HepG2 (cell line): ENCODE results near the gene ABCB6. TPM values are rescaled to one million over a fixed set of nuclear protein-coding genes. Genes with fewer than 3 reads are reported as not detected.

Experiments used
- ARNT2 ChIP-seq: sonication (generic); formaldehyde crosslinking; IDR thresholded peaks from 2 replicates; pipeline ENCODE4 v1.8.0; 2022; ENCODE audit warnings: mild to moderate bottlenecking, low read depth, missing genetic modification reagents, moderate library complexity
- ELF4 ChIP-seq: sonication (generic); formaldehyde crosslinking; IDR thresholded peaks from 2 replicates; pipeline ENCODE4 v1.5.0; 2020; ENCODE audit warnings: missing genetic modification reagents, mild to moderate bottlenecking, moderate library complexity, borderline replicate concordance
- FOXK1 ChIP-seq: sonication (generic); formaldehyde crosslinking; IDR thresholded peaks from 2 replicates; pipeline ENCODE4 v1.4.0; 2020; ENCODE audit warnings: low read depth, missing genetic modification reagents, borderline replicate concordance
- HIVEP1 ChIP-seq: sonication (generic); formaldehyde crosslinking; IDR thresholded peaks from 2 replicates; pipeline ENCODE4 v1.4.0; 2020; ENCODE audit warnings: mild to moderate bottlenecking, missing genetic modification reagents
- HMGXB3 ChIP-seq: sonication (generic); formaldehyde crosslinking; IDR thresholded peaks from 2 replicates; pipeline ENCODE4 v1.4.0; 2020; ENCODE audit warnings: missing genetic modification reagents, borderline replicate concordance
- JARID2 ChIP-seq: sonication (generic); formaldehyde crosslinking; IDR thresholded peaks from 2 replicates; pipeline ENCODE4 v1.8.1; 2023; ENCODE audit warnings: missing genetic modification reagents, inconsistent platforms; ENCODE audit not compliant: insufficient replicate concordance
- MIER2 ChIP-seq: IDR thresholded peaks from 2 replicates; pipeline ENCODE4 v1.6.1; 2016; ENCODE audit warnings: missing biosample characterization, missing genetic modification reagents
- MTF1 ChIP-seq: sonication (generic); formaldehyde crosslinking; IDR thresholded peaks from 2 replicates; pipeline ENCODE4 v1.5.0; 2020; ENCODE audit warnings: missing genetic modification reagents
- NFKBIZ ChIP-seq: IDR thresholded peaks from 2 replicates; pipeline ENCODE4 v1.6.1; 2018; ENCODE audit warnings: missing genetic modification reagents, missing compliant biosample characterization
- PCBP1 ChIP-seq: fragments of 200-400 bp; formaldehyde crosslinking; IDR thresholded peaks from 2 replicates; pipeline ENCODE4 v1.6.1; 2017; ENCODE audit warnings: mild to moderate bottlenecking, low read depth, low read length, borderline replicate concordance
- TEAD2 ChIP-seq: sonication (generic); formaldehyde crosslinking; IDR thresholded peaks from 2 replicates; pipeline ENCODE4 v1.9.0; 2021; ENCODE audit warnings: missing genetic modification reagents
- THYN1 ChIP-seq: sonication (generic); formaldehyde crosslinking; IDR thresholded peaks from 2 replicates; pipeline ENCODE4 v1.8.1; 2023; ENCODE audit warnings: low read depth, mild to moderate bottlenecking, moderate library complexity, missing genetic modification reagents, borderline replicate concordance
- ZBTB38 ChIP-seq: sonication (generic); formaldehyde crosslinking; IDR thresholded peaks from 2 replicates; pipeline ENCODE4 v1.5.1; 2020; ENCODE audit warnings: mild to moderate bottlenecking, missing genetic modification reagents
- ZBTB7A ChIP-seq: sonication (generic); formaldehyde crosslinking; IDR thresholded peaks from 2 replicates; pipeline ENCODE4 v1.8.0; 2022; ENCODE audit warnings: mild to moderate bottlenecking, missing genetic modification reagents
- ZHX2 ChIP-seq, 2 experiments: sonication (generic) in 1 of 2; formaldehyde crosslinking in 1 of 2; IDR thresholded peaks; 2 replicates each; pipeline versions ENCODE4 v1.6.1 to v1.9.0; 2014 to 2022; ENCODE audit warnings: antibody characterized with exemption in 1 of 2, borderline replicate concordance in 1 of 2, inconsistent platforms in 1 of 2, low read depth in 1 of 2, missing genetic modification reagents in 1 of 2
- ZNF639 ChIP-seq: conservative IDR thresholded peaks from 2 replicates; pipeline ENCODE4 v1.6.1; 2018; ENCODE audit warnings: missing genetic modification reagents
- ZNF737 ChIP-seq: sonication (generic); formaldehyde crosslinking; IDR thresholded peaks from 2 replicates; pipeline ENCODE4 v1.5.0; 2020; ENCODE audit warnings: missing genetic modification reagents, mild to moderate bottlenecking, borderline replicate concordance
- polyA plus RNA-seq, 8 experiments: library from polyadenylated mRNA; depleted of rRNA in 3 of 8; stranded (reverse) in 7 of 8; unstranded in 1 of 8; fragments of >200 nt; fragmentation: Illumina TruSeq in 4 of 8; extraction: Trizol in 4 of 8; gene quantifications; 2 replicates each; pipeline versions ENCODE4 v1.2.1 to v1.2.3, GENCODE V29; 2011 to 2016; ENCODE audit warnings: low read depth in 4 of 8, missing spikeins in 1 of 8, mixed read lengths in 1 of 8; ENCODE audit not compliant: insufficient read depth in 1 of 8
- total RNA-seq, 5 experiments: library from RNA; depleted of rRNA; stranded (reverse); fragments of >200 nt; fragmentation: Illumina TruSeq; extraction: Trizol; gene quantifications; 2 replicates each; pipeline ENCODE4 v1.2.3, GENCODE V29; 2016; ENCODE audit warnings: low read depth in 1 of 5

The ABCB6 gene
- total and polyA plus RNA-seq, 2 of the 13 experiments (the other 11 are each of a cell fraction or from before 2014, with no cell fraction given): 91.1 to 137 TPM

GRCh38 chr2:219176818-219177551 lies 41.8 kb downstream of the ABCB6 start, which contains the start of gene CNPPD1 (continued):
- TF ChIP-seq HMGXB3 (CRISPR knock-in tag) (no peak), ZBTB7A (CRISPR knock-in tag) (peak; percentile 88), TEAD2 (peak; percentile 80), MTF1 (CRISPR knock-in tag) (peak; percentile 75; the same call in 1 of the 2 replicates), ZNF737 (CRISPR knock-in tag) (peak; percentile 83; the same call in 1 of the 2 replicates), ELF4 (CRISPR knock-in tag) (peak; percentile 96), JARID2 (CRISPR knock-in tag) (no peak), ZHX2 (IDR thresholded peaks at IDR 0.05; ENCODE audit: low read depth) (no peak), ZHX2 (CRISPR knock-in tag; IDR thresholded peaks at IDR 0.05; ENCODE audit: borderline replicate concordance) (no peak; the same call in 1 of the 2 replicates), PCBP1 (no peak), ARNT2 (CRISPR knock-in tag) (peak; percentile 99), THYN1 (CRISPR knock-in tag) (no peak), NFKBIZ (CRISPR knock-in tag) (no peak), MIER2 (CRISPR knock-in tag) (no peak), HIVEP1 (peak; percentile 60), ZNF639 (peak; percentile 96), FOXK1 (CRISPR knock-in tag) (no peak; the same call in 1 of the 2 replicates), ZBTB38 (CRISPR knock-in tag) (peak; percentile 96)
